ENCODE results near the gene GMCL1.
A peak's percentile ranks its signal among the peaks of the same experiment; 100 is the strongest.
"Not testable (repeated sequence)": the region's sequence is repeated elsewhere in the genome, so short reads cannot be mapped to it uniquely, and the experiment has no call there.

The GMCL1 gene

DNA sequence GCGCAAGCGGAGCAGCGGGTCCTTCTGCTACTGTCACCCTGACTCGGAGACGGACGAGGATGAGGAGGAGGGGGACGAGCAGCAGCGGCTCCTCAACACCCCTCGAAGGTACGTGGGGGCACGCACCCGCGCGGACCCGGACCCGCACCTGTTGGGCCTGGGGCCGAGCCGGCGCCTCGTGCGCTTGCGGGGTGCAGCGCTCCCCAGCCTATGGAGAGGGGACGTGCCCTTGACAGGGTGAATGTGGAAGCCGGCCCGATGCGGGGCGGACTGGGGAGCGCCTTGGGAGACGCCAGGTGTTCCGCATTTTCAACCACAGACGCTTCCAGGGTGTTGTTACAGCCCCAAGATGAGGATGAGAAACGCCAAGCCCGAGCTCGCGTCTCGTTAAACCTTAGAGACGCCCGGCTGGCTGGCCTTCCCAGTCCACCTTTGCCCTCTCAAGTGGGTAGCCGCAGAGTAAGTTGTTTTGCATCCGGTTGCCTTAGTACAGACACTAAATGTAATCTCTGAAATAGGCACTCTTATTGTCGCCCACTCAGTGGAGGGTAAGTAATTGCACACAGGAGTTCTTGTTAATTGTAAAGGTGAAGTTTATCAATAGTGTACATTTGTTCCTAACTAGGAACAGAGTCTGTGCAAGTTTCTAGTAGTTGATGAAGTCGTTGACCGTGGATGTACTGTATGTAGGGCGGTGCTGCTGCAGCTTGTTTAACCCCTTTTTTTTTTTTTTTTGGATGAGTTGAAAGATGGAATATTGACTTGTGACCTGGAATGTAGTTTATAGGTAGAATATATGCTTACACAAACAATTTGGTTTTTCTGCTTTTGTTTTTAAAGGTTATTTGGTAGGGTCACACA is 815 bp downstream of the GMCL1 start:
- H3K4me1 ChIP-seq (ENCODE audit: control insufficient read depth, insufficient read depth, low read length) = 0 out of 2 replicates have a peak, but pooled peaks cover 1% of the 10 kb centered on the region
- DNase-seq (ENCODE audit: low read depth, low spot score) = no peak
- WGBS (ENCODE audit: insufficient coverage, insufficient read length) = no CpG with 5 or more reads among the region's 45 CpGs

DNA sequence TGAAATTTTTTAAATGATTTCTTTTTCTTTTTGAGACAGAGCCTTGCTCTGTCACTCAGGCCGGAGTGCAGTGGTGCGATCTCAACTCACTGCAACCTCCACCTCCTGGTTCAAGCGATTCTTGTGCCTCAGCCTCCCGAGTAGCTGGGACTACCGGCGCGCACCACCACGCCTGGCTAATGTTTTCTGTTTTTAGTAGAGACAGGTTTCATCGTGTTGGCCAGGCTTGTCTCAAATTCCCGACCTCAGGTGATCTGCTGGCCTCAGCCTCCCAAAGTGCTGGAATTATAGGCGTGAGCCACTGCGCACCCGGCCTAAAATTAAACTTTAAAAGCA is 1.4 kb downstream of the GMCL1 start:
- not testable (repeated sequence) for H3K9me3 ChIP-seq (ENCODE audit: control insufficient read depth, insufficient read depth, low read length); H3K4me3 ChIP-seq (ENCODE audit: low read length); H3K27ac ChIP-seq (ENCODE audit: low read length); H3K36me3 ChIP-seq (ENCODE audit: control insufficient read depth, insufficient read depth, low read length); DNase-seq (ENCODE audit: low read depth, low spot score); H3K27me3 ChIP-seq (ENCODE audit: control insufficient read depth, insufficient read depth, low read length); H3K4me1 ChIP-seq (ENCODE audit: control insufficient read depth, insufficient read depth, low read length)
- no CpG with 5 or more reads among the region's 13 CpGs for WGBS (ENCODE audit: insufficient coverage, insufficient read length)

More for the DNA sequence above, 815 bp downstream of the GMCL1 start:
- no peaks in the 10 kb centered on the region for H3K9me3 ChIP-seq (ENCODE audit: control insufficient read depth, insufficient read depth, low read length)
- H3K36me3 ChIP-seq (ENCODE audit: control insufficient read depth, insufficient read depth, low read length) = no peaks in the 10 kb centered on the region
- peak overlapping the region; percentile 99 for H3K4me3 ChIP-seq (ENCODE audit: low read length)
- no peaks in the 10 kb centered on the region for H3K27me3 ChIP-seq (ENCODE audit: control insufficient read depth, insufficient read depth, low read length)
- H3K27ac ChIP-seq (ENCODE audit: low read length) = no peak overlapping the region

DNA sequence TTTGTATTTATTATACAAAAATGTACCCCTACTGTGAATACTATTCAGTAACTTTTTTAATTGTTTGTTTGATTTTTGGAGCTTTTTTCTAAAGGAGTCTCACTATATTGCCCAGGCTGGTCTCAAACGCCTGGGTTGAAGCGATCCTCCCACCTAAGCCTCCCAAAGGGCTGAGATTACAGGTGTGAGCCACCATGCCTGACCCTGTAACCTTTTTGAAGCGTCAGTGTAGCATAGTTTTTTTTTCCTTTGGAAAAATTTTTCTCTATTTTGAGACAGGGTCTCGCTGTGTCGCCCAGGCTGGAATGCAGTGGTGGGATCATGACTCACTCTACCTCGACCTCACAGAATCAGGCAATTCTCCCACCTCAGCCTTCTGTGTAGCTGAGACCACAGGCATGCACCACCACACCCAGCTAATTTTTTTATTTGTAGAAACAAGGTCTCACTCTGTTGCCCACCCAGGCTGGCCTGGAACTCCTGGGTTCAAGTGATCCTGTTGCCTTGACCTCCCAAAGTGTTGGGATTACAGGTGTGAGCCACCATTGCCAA is 2.0 kb downstream of the GMCL1 start:
- no CpG with 5 or more reads among the region's 6 CpGs for WGBS (ENCODE audit: insufficient coverage, insufficient read length)
- Histone ChIP-seq H3K4me1 (ENCODE audit: control insufficient read depth, insufficient read depth, low read length) (0 out of 2 replicates have a peak, but pooled peaks cover 1% of the 10 kb centered on the region), H3K4me3 (ENCODE audit: low read length) (no peak overlapping the region)

DNA sequence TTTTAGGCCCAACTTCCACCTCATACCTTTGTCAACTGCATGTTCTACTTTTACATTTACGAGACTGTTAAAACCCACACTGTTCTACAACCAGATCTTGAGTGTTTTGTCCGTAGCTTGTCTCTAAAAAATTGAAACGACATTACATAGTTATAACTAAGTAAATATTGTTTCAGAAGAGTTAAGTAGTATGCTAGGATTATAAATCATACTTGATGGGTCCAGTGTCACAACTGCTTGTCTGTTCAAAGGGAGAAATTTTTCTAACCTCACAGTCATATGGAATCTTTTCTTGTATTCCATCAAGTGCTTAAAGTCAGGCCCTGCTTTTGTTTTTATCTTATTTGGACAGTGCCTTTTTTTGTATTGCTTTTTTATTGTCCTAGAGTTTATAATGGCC is 4.3 kb downstream of the GMCL1 start:
- no CpG with 5 or more reads among the region's 3 CpGs for whole genome bisulfite sequencing (ENCODE audit: insufficient coverage, insufficient read length)
- no peak for DNase-seq (ENCODE audit: low read depth, low spot score)
- H3K27me3 ChIP-seq (ENCODE audit: control insufficient read depth, insufficient read depth, low read length) = no peaks in the 10 kb centered on the region
- 0 out of 2 replicates have a peak, but pooled peaks cover 1% of the 10 kb centered on the region for H3K4me1 ChIP-seq (ENCODE audit: control insufficient read depth, insufficient read depth, low read length)
- H3K4me3 ChIP-seq (ENCODE audit: low read length) = no peak overlapping the region
- H3K27ac ChIP-seq (ENCODE audit: low read length) = no peak overlapping the region
- no peaks in the 10 kb centered on the region for H3K36me3 ChIP-seq (ENCODE audit: control insufficient read depth, insufficient read depth, low read length)
- H3K9me3 ChIP-seq (ENCODE audit: control insufficient read depth, insufficient read depth, low read length) = no peaks in the 10 kb centered on the region

More for the DNA sequence above, 2.0 kb downstream of the GMCL1 start:
- Histone ChIP-seq H3K27me3 (ENCODE audit: control insufficient read depth, insufficient read depth, low read length) (no peaks in the 10 kb centered on the region), H3K9me3 (ENCODE audit: control insufficient read depth, insufficient read depth, low read length) (no peaks in the 10 kb centered on the region), H3K36me3 (ENCODE audit: control insufficient read depth, insufficient read depth, low read length) (no peaks in the 10 kb centered on the region), H3K27ac (ENCODE audit: low read length) (no peak overlapping the region)
- DNase-seq (ENCODE audit: low read depth, low spot score) = no peak

DNA sequence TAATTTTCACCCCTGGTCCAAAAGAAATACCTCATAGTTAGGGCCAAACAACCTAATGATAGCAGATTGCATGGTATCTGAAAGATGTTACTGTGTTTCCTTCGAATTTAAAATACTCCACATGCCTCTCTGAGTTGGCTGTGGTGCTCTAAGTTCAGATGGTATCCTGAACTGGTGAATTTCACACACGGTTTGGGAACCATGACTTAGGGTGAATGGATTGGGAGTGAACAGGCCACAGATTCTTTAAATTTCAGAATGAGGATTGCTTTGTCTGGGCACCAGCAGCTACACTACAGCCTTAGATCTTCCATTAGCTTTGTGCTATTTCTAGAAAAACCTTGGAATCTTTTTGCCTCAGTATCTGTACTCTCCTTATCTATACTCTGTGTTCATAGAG is 6.2 kb downstream of the GMCL1 start:
- Histone ChIP-seq H3K36me3 (ENCODE audit: control insufficient read depth, insufficient read depth, low read length) (no peaks in the 10 kb centered on the region), H3K4me3 (ENCODE audit: low read length) (no peak overlapping the region), H3K9me3 (ENCODE audit: control insufficient read depth, insufficient read depth, low read length) (no peaks in the 10 kb centered on the region), H3K27me3 (ENCODE audit: control insufficient read depth, insufficient read depth, low read length) (no peaks in the 10 kb centered on the region), H3K27ac (ENCODE audit: low read length) (no peak overlapping the region), H3K4me1 (ENCODE audit: control insufficient read depth, insufficient read depth, low read length) (0 out of 2 replicates have a peak, but pooled peaks cover 1% of the 10 kb centered on the region)
- DNase-seq (ENCODE audit: low read depth, low spot score) = no peak
- no CpG with 5 or more reads among the region's 2 CpGs for WGBS (ENCODE audit: insufficient coverage, insufficient read length)

DNA sequence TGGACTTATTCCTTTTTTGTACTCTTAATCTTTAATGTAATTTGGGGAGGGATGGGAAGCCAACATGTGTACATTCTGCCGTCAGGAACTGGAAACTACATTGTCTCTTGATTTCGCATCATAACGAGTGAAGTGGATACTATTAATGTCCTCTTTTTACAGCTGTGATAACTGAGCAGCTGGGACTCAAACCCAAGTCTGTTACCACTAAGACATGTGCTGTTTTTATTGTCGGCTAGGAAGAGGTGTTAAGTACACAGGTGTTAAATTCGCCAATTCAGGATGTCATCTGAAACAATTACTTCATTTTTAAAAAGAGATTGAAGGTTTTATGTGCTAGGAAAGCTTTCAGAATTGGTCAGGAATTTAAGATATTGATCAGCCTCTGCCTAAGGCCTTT is 6.9 kb downstream of the GMCL1 start:
- Histone ChIP-seq H3K27ac (ENCODE audit: low read length) (no peak overlapping the region), H3K36me3 (ENCODE audit: control insufficient read depth, insufficient read depth, low read length) (no peaks in the 10 kb centered on the region), H3K9me3 (ENCODE audit: control insufficient read depth, insufficient read depth, low read length) (no peaks in the 10 kb centered on the region), H3K27me3 (ENCODE audit: control insufficient read depth, insufficient read depth, low read length) (no peaks in the 10 kb centered on the region), H3K4me1 (ENCODE audit: control insufficient read depth, insufficient read depth, low read length) (no peaks in the 10 kb centered on the region), H3K4me3 (ENCODE audit: low read length) (no peak overlapping the region)
- no peak for DNase-seq (ENCODE audit: low read depth, low spot score)
- no CpG with 5 or more reads among the region's 5 CpGs for WGBS (ENCODE audit: insufficient coverage, insufficient read length)

DNA sequence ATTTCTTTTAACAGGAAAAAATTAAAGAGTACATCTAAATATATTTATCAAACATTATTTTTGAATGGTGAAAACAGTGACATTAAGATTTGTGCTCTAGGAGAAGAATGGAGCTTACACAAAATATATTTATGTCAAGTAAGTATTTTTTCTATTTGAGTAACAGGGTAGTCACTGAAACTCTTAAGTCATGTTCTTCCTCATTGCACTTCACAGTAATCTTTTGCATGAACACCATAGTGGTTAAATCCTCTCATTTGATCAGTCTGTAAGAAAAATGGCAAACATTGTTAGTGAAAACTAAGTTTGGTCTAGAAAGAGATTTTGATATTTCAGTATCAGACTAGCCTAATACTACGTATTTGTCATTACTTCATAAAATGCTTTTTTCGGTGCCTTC is 8.1 kb downstream of the GMCL1 start:
- Histone ChIP-seq H3K27ac (ENCODE audit: low read length) (no peak overlapping the region), H3K27me3 (ENCODE audit: control insufficient read depth, insufficient read depth, low read length) (no peaks in the 10 kb centered on the region), H3K36me3 (ENCODE audit: control insufficient read depth, insufficient read depth, low read length) (no peaks in the 10 kb centered on the region), H3K4me3 (ENCODE audit: low read length) (no peak overlapping the region), H3K4me1 (ENCODE audit: control insufficient read depth, insufficient read depth, low read length) (no peaks in the 10 kb centered on the region), H3K9me3 (ENCODE audit: control insufficient read depth, insufficient read depth, low read length) (no peaks in the 10 kb centered on the region)
- 100% methylated on average over 1 of the region's 2 CpGs for WGBS (ENCODE audit: insufficient coverage, insufficient read length)
- no peak for DNase-seq (ENCODE audit: low read depth, low spot score)

DNA sequence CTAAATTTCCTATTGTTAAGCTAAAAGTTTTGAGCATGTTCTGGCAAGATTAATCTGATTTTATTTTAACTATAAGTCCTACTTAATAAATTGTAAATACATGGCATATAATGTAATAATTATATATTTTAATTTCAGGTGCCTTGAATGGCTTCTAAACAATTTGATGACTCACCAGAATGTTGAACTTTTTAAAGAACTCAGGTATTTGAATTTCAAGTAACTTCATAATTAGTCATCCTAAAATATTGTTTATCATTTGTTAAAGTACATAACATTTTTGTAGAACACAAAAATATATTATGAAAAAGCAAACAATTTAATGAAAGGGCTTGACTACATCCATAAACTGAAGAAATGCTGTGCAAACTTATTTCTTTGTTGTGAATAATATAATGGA is 14.5 kb downstream of the GMCL1 start:
- Histone ChIP-seq H3K4me1 (ENCODE audit: control insufficient read depth, insufficient read depth, low read length) (no peaks in the 10 kb centered on the region), H3K4me3 (ENCODE audit: low read length) (no peak overlapping the region), H3K27ac (ENCODE audit: low read length) (no peak overlapping the region), H3K36me3 (ENCODE audit: control insufficient read depth, insufficient read depth, low read length) (peaks cover 4% of the 10 kb centered on the region), H3K9me3 (ENCODE audit: control insufficient read depth, insufficient read depth, low read length) (no peaks in the 10 kb centered on the region), H3K27me3 (ENCODE audit: control insufficient read depth, insufficient read depth, low read length) (no peaks in the 10 kb centered on the region)
- no peak for DNase-seq (ENCODE audit: low read depth, low spot score)

DNA sequence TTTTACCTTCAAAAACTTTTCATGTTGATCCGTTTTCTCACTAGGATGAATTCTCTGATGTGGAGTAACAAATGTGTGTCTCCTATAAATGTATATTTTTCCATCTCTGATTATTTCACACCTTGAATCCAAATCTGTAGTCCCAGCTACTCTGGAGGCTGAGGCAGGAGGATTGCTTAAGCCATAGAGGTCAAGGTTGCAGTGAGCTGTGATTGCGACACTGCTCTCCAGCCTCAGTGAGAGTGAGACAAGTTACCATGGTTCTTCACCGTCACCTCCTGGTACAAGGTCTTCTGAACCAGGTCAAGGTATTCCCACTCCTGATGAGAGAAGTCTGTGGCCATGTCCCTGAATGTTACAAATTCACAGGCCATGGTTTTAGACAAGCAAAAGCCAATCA is 15.1 kb downstream of the GMCL1 start:
- no peak for DNase-seq (ENCODE audit: low read depth, low spot score)
- Histone ChIP-seq H3K4me1 (ENCODE audit: control insufficient read depth, insufficient read depth, low read length) (no peaks in the 10 kb centered on the region), H3K9me3 (ENCODE audit: control insufficient read depth, insufficient read depth, low read length) (no peaks in the 10 kb centered on the region), H3K36me3 (ENCODE audit: control insufficient read depth, insufficient read depth, low read length) (peaks cover 4% of the 10 kb centered on the region), H3K27me3 (ENCODE audit: control insufficient read depth, insufficient read depth, low read length) (no peaks in the 10 kb centered on the region), H3K27ac (ENCODE audit: low read length) (no peak overlapping the region), H3K4me3 (ENCODE audit: low read length) (no peak overlapping the region)
- WGBS (ENCODE audit: insufficient coverage, insufficient read length) = no CpG with 5 or more reads among the region's 3 CpGs

DNA sequence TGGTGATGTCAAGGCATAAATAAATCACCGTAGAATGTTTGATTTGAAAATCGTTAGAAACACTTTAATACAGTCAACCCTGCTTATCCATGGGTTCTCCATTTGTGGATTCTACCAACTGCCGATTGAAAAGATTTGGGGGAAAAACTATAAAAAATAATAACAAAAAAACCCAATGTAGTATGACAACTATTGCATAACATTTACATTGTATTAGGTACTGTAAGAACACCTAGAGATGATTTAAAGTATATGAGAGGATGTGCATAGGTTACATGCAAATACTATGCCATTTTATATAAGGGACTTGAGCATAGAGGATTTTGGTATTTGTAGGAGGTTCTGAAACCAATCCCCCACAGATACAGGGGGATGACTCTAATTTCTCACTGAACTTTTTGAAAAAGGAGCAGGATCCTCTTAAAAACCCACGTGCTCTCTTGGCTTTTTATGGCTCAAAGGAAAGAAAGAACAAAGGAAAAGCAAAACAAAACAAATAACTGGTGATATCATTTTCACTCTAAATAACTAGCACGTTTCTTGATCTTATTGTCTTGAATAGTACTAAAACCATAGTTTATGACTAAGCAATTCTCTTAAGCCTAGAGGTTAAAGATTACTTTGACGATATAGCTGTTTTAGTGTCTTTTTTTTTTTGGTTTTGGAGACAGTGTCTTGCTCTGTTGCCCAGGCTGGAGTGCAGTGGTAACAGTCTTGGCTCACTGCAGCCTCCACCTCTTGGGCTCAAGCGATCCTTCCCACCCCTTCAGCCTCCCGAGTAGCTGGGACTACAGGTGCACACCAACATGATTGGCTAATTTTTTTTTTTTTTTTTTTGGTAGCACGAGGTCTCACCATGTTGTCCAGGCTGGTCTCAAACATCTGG is 17.0 kb downstream of the GMCL1 start:
- DNase-seq (ENCODE audit: low read depth, low spot score) = no peak
- Histone ChIP-seq H3K27ac (ENCODE audit: low read length) (no peak overlapping the region), H3K4me3 (ENCODE audit: low read length) (no peak overlapping the region), H3K4me1 (ENCODE audit: control insufficient read depth, insufficient read depth, low read length) (no peaks in the 10 kb centered on the region), H3K9me3 (ENCODE audit: control insufficient read depth, insufficient read depth, low read length) (no peaks in the 10 kb centered on the region), H3K36me3 (ENCODE audit: control insufficient read depth, insufficient read depth, low read length) (peaks cover 4% of the 10 kb centered on the region), H3K27me3 (ENCODE audit: control insufficient read depth, insufficient read depth, low read length) (no peaks in the 10 kb centered on the region)
- WGBS (ENCODE audit: insufficient coverage, insufficient read length) = no CpG with 5 or more reads among the region's 9 CpGs
